Measurements from ENCODE around the gene STK16. TPM values are rescaled to one million over a fixed set of nuclear protein-coding genes. Genes with fewer than 3 reads are reported as not detected.

STK16 gene
- total and polyA plus RNA-seq, 2 of the 13 experiments (the other 11 are each of a cell fraction or from before 2014, with no cell fraction given), result 28.0 to 50.9 TPM

DNA sequence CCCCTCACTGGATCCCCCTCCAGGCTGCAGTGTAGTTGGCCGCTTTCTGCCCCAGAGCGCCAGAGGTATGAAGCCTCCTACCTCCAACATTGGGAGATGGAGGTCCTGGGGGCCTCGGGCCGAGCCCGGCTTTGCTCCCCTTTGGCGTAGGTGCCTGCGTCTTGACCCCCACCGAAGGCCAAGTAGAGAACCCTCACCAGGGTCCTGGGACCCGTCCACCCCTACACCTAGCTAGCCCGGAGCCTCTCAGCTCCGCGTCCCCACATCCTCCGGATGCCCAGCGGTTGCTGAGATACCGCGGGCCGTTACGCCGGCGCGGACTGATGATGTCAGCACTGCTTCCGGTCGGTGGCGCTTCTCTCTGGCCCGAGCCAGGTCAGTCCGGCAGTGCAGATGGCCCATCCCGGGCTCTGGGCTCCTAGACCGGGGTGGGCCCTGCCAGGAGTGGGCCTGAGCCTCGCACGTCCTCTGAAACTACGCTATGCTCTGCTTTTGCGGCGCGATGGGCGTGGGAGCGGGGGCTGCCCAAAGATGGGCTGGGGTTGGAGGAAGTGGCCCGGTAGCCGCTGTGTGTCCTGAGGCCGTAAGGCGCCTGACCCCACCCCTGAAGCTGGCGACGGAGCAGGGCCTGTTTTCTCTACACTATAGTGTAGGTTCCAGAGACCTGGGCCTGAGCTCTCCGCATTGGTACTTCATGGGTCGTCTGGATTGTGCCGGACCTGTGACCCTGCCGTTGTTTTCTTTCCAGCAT lies at the start of gene STK16, which contains the start of gene GLB1L (continued):
- TF ChIP-seq IKZF4 (CRISPR knock-in tag; IDR thresholded peaks at IDR 0.05; ENCODE audit: borderline replicate concordance, low read depth, not compliant biosample characterization) (peak; percentile 94), ZBTB20 (CRISPR knock-in tag; IDR thresholded peaks at IDR 0.05; ENCODE audit: borderline replicate concordance, low read depth) (peak; percentile 95), ZNF572 (CRISPR knock-in tag; IDR thresholded peaks at IDR 0.05) (peak; percentile 99; the same call in 1 of the 2 replicates), ZNF382 (CRISPR knock-in tag; IDR thresholded peaks at IDR 0.05; ENCODE audit: borderline replicate concordance) (no peak), ZNF33A (CRISPR knock-in tag; IDR thresholded peaks at IDR 0.05; ENCODE audit: borderline replicate concordance) (no peak), TOPORS (CRISPR knock-in tag; IDR thresholded peaks at IDR 0.05) (no peak), ZNF724P (CRISPR knock-in tag; IDR thresholded peaks at IDR 0.05; ENCODE audit: borderline replicate concordance) (peak; percentile 96; the same call in 1 of the 2 replicates), NKX3-1 (CRISPR knock-in tag; IDR thresholded peaks at IDR 0.05) (peak; percentile 95), ZSCAN21 (CRISPR knock-in tag; IDR thresholded peaks at IDR 0.05; ENCODE audit: borderline replicate concordance) (peak; percentile 67), ZNF296 (CRISPR knock-in tag; conservative IDR thresholded peaks at IDR 0.05) (no peak; the same call in 1 of the 2 replicates), ZBTB42 (CRISPR knock-in tag; IDR thresholded peaks at IDR 0.05) (no peak; the same call in 1 of the 2 replicates), ZNF704 (CRISPR knock-in tag; IDR thresholded peaks at IDR 0.05; ENCODE audit: borderline replicate concordance) (peak; percentile 95), ZNF678 (CRISPR knock-in tag; IDR thresholded peaks at IDR 0.05) (no peak), HNRNPK (IDR thresholded peaks at IDR 0.05; ENCODE audit: low read depth, low read length, poor library complexity, severe bottlenecking) (no peak), SALL2 (CRISPR knock-in tag; IDR thresholded peaks at IDR 0.05) (peak; percentile 95), ZKSCAN5 (CRISPR knock-in tag; IDR thresholded peaks at IDR 0.05) (peak; percentile 63; the same call in 1 of the 2 replicates), SSRP1 (CRISPR knock-in tag; IDR thresholded peaks at IDR 0.05) (peak; percentile 91), ELF3 (CRISPR knock-in tag; IDR thresholded peaks at IDR 0.05) (peak; percentile 75), NFIC (IDR thresholded peaks at IDR 0.05; ENCODE audit: low read length) (no peak), HES4 (CRISPR knock-in tag; IDR thresholded peaks at IDR 0.05; ENCODE audit: borderline replicate concordance) (peak; percentile 81), GRHL1 (CRISPR knock-in tag; conservative IDR thresholded peaks at IDR 0.05) (no peak), ZNF567 (CRISPR knock-in tag; IDR thresholded peaks at IDR 0.05; ENCODE audit: borderline replicate concordance) (peak; percentile 93), KDM2A (CRISPR knock-in tag; IDR thresholded peaks at IDR 0.05; ENCODE audit: borderline replicate concordance, low read depth) (peak; percentile 98), ZFAT (CRISPR knock-in tag; conservative IDR thresholded peaks at IDR 0.05) (no peak), MTA3 (CRISPR knock-in tag; IDR thresholded peaks at IDR 0.05) (no peak), ATF3 (CRISPR knock-in tag; IDR thresholded peaks at IDR 0.05) (peak; percentile 69)
- TF ChIP-seq, protein P1, sequence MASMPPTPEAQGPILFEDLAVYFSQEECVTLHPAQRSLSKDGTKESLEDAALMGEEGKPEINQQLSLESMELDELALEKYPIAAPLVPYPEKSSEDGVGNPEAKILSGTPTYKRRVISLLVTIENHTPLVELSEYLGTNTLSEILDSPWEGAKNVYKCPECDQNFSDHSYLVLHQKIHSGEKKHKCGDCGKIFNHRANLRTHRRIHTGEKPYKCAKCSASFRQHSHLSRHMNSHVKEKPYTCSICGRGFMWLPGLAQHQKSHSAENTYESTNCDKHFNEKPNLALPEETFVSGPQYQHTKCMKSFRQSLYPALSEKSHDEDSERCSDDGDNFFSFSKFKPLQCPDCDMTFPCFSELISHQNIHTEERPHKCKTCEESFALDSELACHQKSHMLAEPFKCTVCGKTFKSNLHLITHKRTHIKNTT (CRISPR knock-in tag; IDR thresholded peaks at IDR 0.05), result no peak
